PC-9 (cell line): Measurements from ENCODE around the gene SLC6A3. TPM values are rescaled to one million over a fixed set of nuclear protein-coding genes. Genes with fewer than 3 reads are reported as not detected.

Experiments
- BruUV-seq: library from RNA; stranded (reverse); fragments of 400-500 nt; replicated peaks from 2 replicates; lab custom pipeline; 2021; lab: Mats Ljungman, UMichigan
- CTCF ChIA-PET: fragments of 300-600 bp; sonication (Branson Sonifier 250); formaldehyde crosslinking; loops from one replicate; lab custom pipeline; 2022; ENCODE audit warnings: antibody characterized with exemption; lab: Charles Lee
- POLR2A ChIA-PET: fragments of 300-600 bp; sonication (Branson Sonifier 250); formaldehyde crosslinking; loops from one replicate; lab custom pipeline; 2022; ENCODE audit warnings: antibody characterized with exemption; ENCODE audit not compliant: unreplicated experiment; lab: Charles Lee
- DNase-seq, 2 experiments: peaks; one replicate each; pipeline versions ENCODE4 v3.0.0 to v3.0.0-alpha.2; 2015 to 2022; ENCODE audit warnings: mixed read lengths in 1 of 2
- H2AFZ ChIP-seq: fragments of 200-600 bp; sonication (generic); 2 replicates; pipeline ENCODE4 v1.8.1; 2017; ENCODE audit warnings: antibody characterized with exemption
- H3F3A ChIP-seq: fragments of 200-600 bp; sonication (generic); 2 replicates; pipeline ENCODE4 v1.8.1; 2017; ENCODE audit warnings: antibody characterized with exemption, mild to moderate bottlenecking, low read depth; ENCODE audit not compliant: insufficient read depth
- H3K27ac ChIP-seq: fragments of 200-600 bp; sonication (generic); 2 replicates; pipeline ENCODE4 v1.6.1; 2016; ENCODE audit warnings: mixed run types
- H3K27me3 ChIP-seq: fragments of 200-600 bp; sonication (generic); 2 replicates; pipeline ENCODE4 v1.6.1; 2016; ENCODE audit warnings: low read depth, mixed run types; ENCODE audit not compliant: insufficient read depth
- H3K36me3 ChIP-seq: fragments of 200-600 bp; sonication (generic); 2 replicates; pipeline ENCODE4 v1.6.1; 2016; ENCODE audit warnings: low read depth, mixed run types
- H3K4me1 ChIP-seq: fragments of 200-600 bp; sonication (generic); replicated peaks from 2 replicates; pipeline ENCODE4 v1.6.1; 2016; ENCODE audit warnings: mixed run types; ENCODE audit not compliant: insufficient read depth
- H3K4me2 ChIP-seq: fragments of 200-600 bp; sonication (generic); 2 replicates; pipeline ENCODE4 v1.6.1; 2017; ENCODE audit warnings: mixed run types
- H3K4me3 ChIP-seq: fragments of 200-600 bp; sonication (generic); 2 replicates; pipeline ENCODE4 v1.6.1; 2016; ENCODE audit warnings: mixed run types
- H3K79me2 ChIP-seq: fragments of 200-600 bp; sonication (generic); 2 replicates; pipeline ENCODE4 v1.6.1; 2017; ENCODE audit warnings: low read depth, mixed run types
- H3K9me2 ChIP-seq: fragments of 200-600 bp; sonication (generic); 2 replicates; pipeline ENCODE4 v1.8.1; 2017; ENCODE audit warnings: mild to moderate bottlenecking; ENCODE audit not compliant: insufficient read depth
- H3K9me3 ChIP-seq: fragments of 200-600 bp; sonication (generic); 2 replicates; pipeline ENCODE4 v1.8.1; 2016; ENCODE audit warnings: low read depth; ENCODE audit not compliant: insufficient read depth
- H4K20me1 ChIP-seq: fragments of 200-600 bp; sonication (generic); 2 replicates; pipeline ENCODE4 v1.8.1; 2017; ENCODE audit not compliant: insufficient read depth
- CTCF ChIP-seq: fragments of 200-600 bp; sonication (generic); conservative IDR thresholded peaks from 2 replicates; pipeline ENCODE4 v1.6.1; 2017; ENCODE audit warnings: mixed run types, antibody characterized with exemption, mild to moderate bottlenecking, moderate library complexity
- EZH2 ChIP-seq: fragments of 200-600 bp; sonication (generic); IDR thresholded peaks from 2 replicates; pipeline ENCODE4 v1.8.0; 2017; ENCODE audit warnings: antibody characterized with exemption, low read depth
- intact Hi-C: fragments of 100-400 bp; cut with micrococcal nuclease; formaldehyde crosslinking; loops from one replicate; pipeline ENCODE4 v1.10.0; 2022; ENCODE audit not compliant: unreplicated experiment
- total RNA-seq: library from RNA; stranded (reverse); gene quantifications from 2 replicates; pipeline ENCODE4 v1.2.3, GENCODE V29; 2021

Gene SLC6A3
- total RNA-seq, 1 experiment from 2014 or later = not detected

- peaks cover 18% of the 10 kb centered on the region for H3K4me1 ChIP-seq
- no peaks in the 10 kb centered on the region for H3F3A ChIP-seq
- DNase-seq = no peak
- H3K9me3 ChIP-seq = no peaks in the 10 kb centered on the region
- H3K36me3 ChIP-seq = peaks cover 6% of the 10 kb centered on the region
- no TSS peak for BruUV-seq
- no peak overlapping the region for H3K4me2 ChIP-seq
- H3K79me2 ChIP-seq = peaks cover 34% of the 10 kb centered on the region
- intact Hi-C loops = loop anchor here (5.0 to 10.0 kb wide), 2 partner anchors 143 to 180 kb away; partner anchors contain the start of gene SLC6A19
- peaks cover 20% of the 10 kb centered on the region for H3K27me3 ChIP-seq
- TF ChIP-seq EZH2 = no peak
- TF ChIP-seq CTCF = no peak
- no peak overlapping the region for H2AFZ ChIP-seq
- ChIA-PET POLR2A (no interaction called here), CTCF (no interaction called here)
- H4K20me1 ChIP-seq = peaks cover 10% of the 10 kb centered on the region
- no peaks in the 10 kb centered on the region for H3K9me2 ChIP-seq
- H3K4me3 ChIP-seq = no peak overlapping the region
- H3K27ac ChIP-seq = no peak overlapping the region
Measured at GRCh38 chr5:1347571-1347970, 97.7 kb downstream of the SLC6A3 start.

- Histone ChIP-seq H4K20me1 (peaks cover 10% of the 10 kb centered on the region), H2AFZ (no peak overlapping the region), H3K36me3 (peaks cover 13% of the 10 kb centered on the region), H3K4me1 (peaks cover 18% of the 10 kb centered on the region), H3K27ac (no peak overlapping the region), H3K4me2 (no peak overlapping the region), H3F3A (no peaks in the 10 kb centered on the region), H3K27me3 (peaks cover 12% of the 10 kb centered on the region), H3K9me3 (no peaks in the 10 kb centered on the region), H3K4me3 (no peak overlapping the region), H3K79me2 (peaks cover 40% of the 10 kb centered on the region), H3K9me2 (no peaks in the 10 kb centered on the region)
- no TSS peak for BruUV-seq
- POLR2A ChIA-PET = interaction anchor here (0.5 kb wide), 1 partner anchor 137 kb away, joined by 6 read pairs; no protein-coding TSS in a partner anchor
- CTCF ChIA-PET = no interaction called here
- DNase-seq = no peak
- intact Hi-C loops = loop anchor here (5.0 to 10.0 kb wide), 2 partner anchors 142 to 180 kb away; partner anchors contain the start of gene SLC6A19
- TF ChIP-seq EZH2 = no peak
Measured at GRCh38 chr5:1346627-1347440, 98.4 kb downstream of the SLC6A3 start.

- BruUV-seq = no TSS peak
- intact Hi-C loops = loop anchor here (2.0 to 10.0 kb wide), 3 partner anchors 141 to 255 kb away; partner anchors contain the start of gene SLC6A19
- Histone ChIP-seq H3K36me3 (peaks cover 21% of the 10 kb centered on the region), H3K4me3 (peak overlapping the region; percentile 90), H3K27me3 (peaks cover 5% of the 10 kb centered on the region), H3K9me2 (no peaks in the 10 kb centered on the region), H3K27ac (no peak overlapping the region), H4K20me1 (peaks cover 10% of the 10 kb centered on the region), H3F3A (no peaks in the 10 kb centered on the region), H3K79me2 (peaks cover 46% of the 10 kb centered on the region), H3K9me3 (no peaks in the 10 kb centered on the region), H3K4me1 (peaks cover 18% of the 10 kb centered on the region), H2AFZ (no peak overlapping the region), H3K4me2 (peak overlapping the region; percentile 94)
- CTCF ChIA-PET = no interaction called here
- POLR2A ChIA-PET = no interaction called here
- DNase-seq = no peak
- no peak for TF ChIP-seq EZH2
- no peak for TF ChIP-seq CTCF
Measured at GRCh38 chr5:1345876-1346626, 99.2 kb downstream of the SLC6A3 start.
